ENCODE measurements around the gene DLG5. TPM values are rescaled to one million over a fixed set of nuclear protein-coding genes. Genes with fewer than 3 reads are reported as not detected.

Gene DLG5
- total RNA-seq, 1 donor from 2014 or later = 22.2 TPM

DNA sequence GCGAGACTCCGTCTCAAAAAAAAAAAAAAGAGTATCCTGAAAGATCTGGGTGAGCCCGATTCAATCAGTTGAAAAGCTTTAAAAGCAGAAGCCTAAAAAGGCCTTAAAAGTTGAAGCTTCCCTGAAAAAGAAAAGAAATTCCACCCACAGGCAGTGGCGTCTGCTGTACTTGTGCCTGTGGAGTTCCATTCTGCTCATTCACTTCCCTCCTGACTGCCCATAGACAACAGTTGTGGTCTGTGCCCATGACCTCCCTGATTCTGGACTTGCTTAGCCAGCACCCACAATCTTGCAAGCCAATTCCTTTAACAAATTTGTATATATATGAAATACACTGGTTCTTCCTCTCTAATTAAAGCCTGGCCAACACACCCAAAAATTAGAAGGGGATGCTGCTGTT lies 141.7 kb downstream of the DLG5 start:
- no peak overlapping the region for H3K4me3 Mint-ChIP-seq
- H3K4me3 ChIP-seq = no peak overlapping the region
- no peaks in the 10 kb centered on the region for H3K9me3 Mint-ChIP-seq
- H3K4me1 Mint-ChIP-seq = no peaks in the 10 kb centered on the region
- no peak for DNase-seq (ENCODE audit: low spot score)
- no peaks in the 10 kb centered on the region for H3K79me2 ChIP-seq (ENCODE audit: low read depth)
- no peak overlapping the region for H3K9ac ChIP-seq
- H3K36me3 ChIP-seq = no peaks in the 10 kb centered on the region
- no peaks in the 10 kb centered on the region for H4K20me1 ChIP-seq (ENCODE audit: low read depth)
- H3K9me3 ChIP-seq (ENCODE audit: low read depth) = no peaks in the 10 kb centered on the region
- H3K4me2 ChIP-seq = no peak overlapping the region
- peaks cover 46% of the 10 kb centered on the region for H3K36me3 Mint-ChIP-seq
- H3F3A ChIP-seq (ENCODE audit: low read depth) = no peaks in the 10 kb centered on the region
- no peaks in the 10 kb centered on the region for H3K4me1 ChIP-seq
- no peak overlapping the region for H3K27ac Mint-ChIP-seq
- no peak overlapping the region for H3K27ac ChIP-seq
- no peaks in the 10 kb centered on the region for H3K27me3 ChIP-seq
- H2AFZ ChIP-seq (replicated peaks) = no peak overlapping the region
- no peak for TF ChIP-seq EZH2phosphoT487 (IDR thresholded peaks at IDR 0.05)
- TF ChIP-seq, protein P1, sequence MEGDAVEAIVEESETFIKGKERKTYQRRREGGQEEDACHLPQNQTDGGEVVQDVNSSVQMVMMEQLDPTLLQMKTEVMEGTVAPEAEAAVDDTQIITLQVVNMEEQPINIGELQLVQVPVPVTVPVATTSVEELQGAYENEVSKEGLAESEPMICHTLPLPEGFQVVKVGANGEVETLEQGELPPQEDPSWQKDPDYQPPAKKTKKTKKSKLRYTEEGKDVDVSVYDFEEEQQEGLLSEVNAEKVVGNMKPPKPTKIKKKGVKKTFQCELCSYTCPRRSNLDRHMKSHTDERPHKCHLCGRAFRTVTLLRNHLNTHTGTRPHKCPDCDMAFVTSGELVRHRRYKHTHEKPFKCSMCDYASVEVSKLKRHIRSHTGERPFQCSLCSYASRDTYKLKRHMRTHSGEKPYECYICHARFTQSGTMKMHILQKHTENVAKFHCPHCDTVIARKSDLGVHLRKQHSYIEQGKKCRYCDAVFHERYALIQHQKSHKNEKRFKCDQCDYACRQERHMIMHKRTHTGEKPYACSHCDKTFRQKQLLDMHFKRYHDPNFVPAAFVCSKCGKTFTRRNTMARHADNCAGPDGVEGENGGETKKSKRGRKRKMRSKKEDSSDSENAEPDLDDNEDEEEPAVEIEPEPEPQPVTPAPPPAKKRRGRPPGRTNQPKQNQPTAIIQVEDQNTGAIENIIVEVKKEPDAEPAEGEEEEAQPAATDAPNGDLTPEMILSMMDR (IDR thresholded peaks at IDR 0.05) = no peak
- no peak for TF ChIP-seq EZH2 (IDR thresholded peaks at IDR 0.05)
- H3K27me3 Mint-ChIP-seq (ENCODE audit: insufficient read depth, low read depth) = peaks cover 2% of the 10 kb centered on the region

DNA sequence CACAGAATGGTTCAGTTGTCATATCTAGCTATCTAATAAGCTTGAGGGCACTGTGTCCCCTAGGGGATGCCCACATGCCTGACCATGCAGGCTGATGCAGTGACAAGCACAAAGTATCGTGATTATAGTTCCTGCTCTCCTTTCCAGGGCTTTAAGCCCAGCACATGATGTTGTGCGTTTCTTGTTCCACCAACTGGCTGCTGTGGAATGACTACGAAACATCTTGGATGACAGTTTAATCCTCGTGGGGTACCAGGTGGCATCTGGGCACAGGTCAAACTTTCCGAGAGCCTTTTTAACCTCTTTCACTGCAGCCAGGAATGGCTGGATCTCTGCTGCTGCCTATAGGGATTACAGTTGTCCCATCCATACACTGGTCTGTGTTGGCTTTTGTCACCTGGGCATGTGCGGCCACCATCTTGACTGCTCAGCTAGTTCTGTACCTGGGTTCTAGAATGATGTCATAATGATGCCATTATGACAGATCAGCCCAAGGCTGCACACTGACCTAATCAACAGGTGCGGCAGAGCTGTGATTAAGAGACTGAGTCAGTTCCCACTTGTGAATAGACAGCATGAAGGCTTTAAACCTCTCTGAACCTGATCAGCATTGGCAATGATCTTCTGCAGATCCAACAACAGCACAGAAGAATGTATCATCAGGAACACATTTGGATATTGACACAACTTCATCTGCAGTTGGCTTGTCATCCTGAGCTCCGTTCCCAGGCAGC lies 144.1 kb downstream of the DLG5 start:
- Histone ChIP-seq H3K4me2 (no peak overlapping the region), H3K36me3 (no peaks in the 10 kb centered on the region), H3K4me1 (no peaks in the 10 kb centered on the region), H3K9me3 (ENCODE audit: low read depth) (no peaks in the 10 kb centered on the region), H3K79me2 (ENCODE audit: low read depth) (no peaks in the 10 kb centered on the region), H3F3A (ENCODE audit: low read depth) (no peaks in the 10 kb centered on the region), H3K4me3 (no peak overlapping the region), H3K27me3 (no peaks in the 10 kb centered on the region), H3K9ac (no peak overlapping the region), H4K20me1 (ENCODE audit: low read depth) (no peaks in the 10 kb centered on the region), H2AFZ (replicated peaks) (no peak overlapping the region), H3K27ac (no peak overlapping the region)
- no peak overlapping the region for H3K27ac Mint-ChIP-seq
- no peak for DNase-seq (ENCODE audit: low spot score)
- H3K4me3 Mint-ChIP-seq = no peak overlapping the region
- no peak for TF ChIP-seq EZH2phosphoT487 (IDR thresholded peaks at IDR 0.05)
- TF ChIP-seq, protein P1 (IDR thresholded peaks at IDR 0.05) = no peak
- TF ChIP-seq EZH2 (IDR thresholded peaks at IDR 0.05) = no peak
- peaks cover 4% of the 10 kb centered on the region for H3K9me3 Mint-ChIP-seq
- peaks cover 2% of the 10 kb centered on the region for H3K27me3 Mint-ChIP-seq (ENCODE audit: insufficient read depth, low read depth)
- H3K4me1 Mint-ChIP-seq = no peaks in the 10 kb centered on the region
- H3K36me3 Mint-ChIP-seq = peaks cover 47% of the 10 kb centered on the region

DNA sequence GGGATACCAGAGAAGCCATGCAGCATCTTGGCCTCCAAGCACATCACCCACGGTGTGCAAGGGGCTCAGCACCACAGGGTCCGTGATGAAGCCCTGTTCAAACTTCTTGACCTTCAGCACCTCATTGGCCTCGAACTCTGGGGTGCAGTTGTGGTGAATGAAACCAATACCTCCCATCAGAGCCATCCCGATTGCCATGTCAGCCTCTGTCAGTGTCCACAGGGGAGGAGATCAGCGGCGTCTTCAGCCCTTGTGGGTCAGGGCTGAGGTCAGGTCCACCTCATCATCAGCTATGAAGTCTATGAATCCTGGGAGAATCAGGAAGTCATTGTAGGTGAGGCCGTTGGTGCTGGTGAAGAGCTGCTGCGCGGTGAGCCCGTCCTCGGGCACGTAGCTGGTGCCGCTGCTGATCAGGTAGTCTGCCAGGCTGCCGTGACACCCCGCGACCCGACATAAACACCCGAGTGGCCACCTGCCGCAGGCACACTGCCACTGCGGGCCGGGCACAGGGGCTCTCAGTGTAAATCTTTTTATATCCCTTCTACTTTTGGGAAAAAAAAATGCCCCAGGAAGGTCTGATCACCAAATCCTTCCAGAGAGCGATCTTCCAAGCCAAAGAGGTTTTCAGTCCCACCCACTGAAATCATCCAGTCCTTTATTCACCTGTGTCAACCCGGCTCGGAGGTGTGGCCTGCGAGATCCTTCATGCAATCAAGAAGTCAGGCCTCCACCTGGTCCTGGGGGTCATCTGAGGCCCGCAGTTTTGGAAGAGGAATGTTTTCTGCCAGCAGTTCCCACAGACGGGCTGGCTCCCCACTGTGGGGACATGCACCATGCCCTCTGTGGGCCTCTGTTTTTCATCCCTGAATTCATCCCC lies 144.9 kb downstream of the DLG5 start:
- H3K27ac ChIP-seq = no peak overlapping the region
- H3K36me3 ChIP-seq = no peaks in the 10 kb centered on the region
- no peak for DNase-seq (ENCODE audit: low spot score)
- H3K4me3 ChIP-seq = no peak overlapping the region
- no peak overlapping the region for H3K27ac Mint-ChIP-seq
- no peak overlapping the region for H3K4me2 ChIP-seq
- peaks cover 45% of the 10 kb centered on the region for H3K36me3 Mint-ChIP-seq
- H3K27me3 ChIP-seq = no peaks in the 10 kb centered on the region
- no peaks in the 10 kb centered on the region for H3F3A ChIP-seq (ENCODE audit: low read depth)
- peaks cover 9% of the 10 kb centered on the region for H3K9me3 Mint-ChIP-seq
- H3K4me1 Mint-ChIP-seq = no peaks in the 10 kb centered on the region
- H2AFZ ChIP-seq (replicated peaks) = no peak overlapping the region
- H3K9me3 ChIP-seq (ENCODE audit: low read depth) = no peaks in the 10 kb centered on the region
- no peaks in the 10 kb centered on the region for H3K79me2 ChIP-seq (ENCODE audit: low read depth)
- no peaks in the 10 kb centered on the region for H3K4me1 ChIP-seq
- peaks cover 2% of the 10 kb centered on the region for H3K27me3 Mint-ChIP-seq (ENCODE audit: insufficient read depth, low read depth)
- H4K20me1 ChIP-seq (ENCODE audit: low read depth) = no peaks in the 10 kb centered on the region
- H3K4me3 Mint-ChIP-seq = no peak overlapping the region
- no peak overlapping the region for H3K9ac ChIP-seq
- no peak for TF ChIP-seq EZH2 (IDR thresholded peaks at IDR 0.05)
- TF ChIP-seq, protein P1 (IDR thresholded peaks at IDR 0.05) = no peak
- no peak for TF ChIP-seq EZH2phosphoT487 (IDR thresholded peaks at IDR 0.05)
